Measurements from ENCODE around the gene MGLL. TPM values are rescaled to one million over a fixed set of nuclear protein-coding genes. Genes with fewer than 3 reads are reported as not detected.

The MGLL gene
- polyA plus RNA-seq, 2 donors: 78.0 to 99.1 TPM

DNA sequence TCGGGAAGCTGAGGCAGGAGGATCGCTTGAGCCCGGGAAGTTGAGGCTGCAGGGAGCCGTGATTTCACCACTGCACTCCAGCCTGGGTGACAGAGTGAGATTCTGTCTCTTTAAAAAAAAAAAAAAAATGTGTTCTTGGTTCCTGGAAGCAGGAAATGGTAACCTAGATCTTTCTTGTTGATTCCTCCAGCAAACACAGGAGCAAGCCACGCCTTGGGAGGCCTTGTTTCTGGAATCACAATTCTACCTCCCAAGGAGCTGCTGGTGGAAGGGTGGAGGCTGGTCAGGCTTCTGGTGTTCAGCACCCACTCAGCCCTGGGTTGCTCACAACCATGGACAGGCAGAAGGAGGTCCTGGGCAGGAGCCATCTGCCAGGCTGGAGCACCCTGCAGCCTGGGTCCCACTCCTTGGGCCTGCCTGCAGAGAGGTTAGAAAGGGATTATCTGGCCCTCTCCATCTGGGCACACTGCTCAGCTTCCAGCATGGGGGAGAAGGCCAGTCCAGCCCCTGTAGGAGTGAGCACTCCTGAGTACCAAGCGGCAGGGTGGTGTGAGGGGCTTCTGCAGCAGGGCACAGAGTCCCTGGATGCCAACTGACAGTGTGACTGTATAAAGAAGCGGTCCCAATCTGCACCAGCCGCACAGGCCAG lies 84.0 kb downstream of the MGLL start:
- peaks cover 5 to 6% of the 10 kb centered on the region in 2 donors for H3K4me1 ChIP-seq (ENCODE audit: control insufficient read depth in 2 of 2, insufficient read depth in 2 of 2, low read length in 1 of 2)
- WGBS, 2 donors: 83 to 87% methylated on average over 8 of the region's 8 CpGs
- H3K27me3 ChIP-seq (ENCODE audit: control insufficient read depth in 1 of 2, insufficient read depth in 2 of 2, low read length in 2 of 2): no peaks in the 10 kb centered on the region
- H3K4me3 ChIP-seq (ENCODE audit: low read depth in 1 of 2, low read length in 2 of 2): no peak overlapping the region
- H3K9me3 ChIP-seq (ENCODE audit: control insufficient read depth in 2 of 2, insufficient read depth in 1 of 2, low read depth in 1 of 2, low read length in 1 of 2): no peaks in the 10 kb centered on the region
- H3K27ac ChIP-seq (ENCODE audit: low read depth in 2 of 2, low read length in 1 of 2): peak overlapping the region in 1 of 2 donors; percentile 24
- H3K36me3 ChIP-seq (ENCODE audit: control insufficient read depth in 2 of 2, insufficient read depth in 2 of 2, low read length in 1 of 2): peaks cover 0 to 4% of the 10 kb centered on the region in 2 donors

GRCh38 chr3:127736801-127737539 lies 85.3 kb downstream of the MGLL start:
- Histone ChIP-seq H3K27ac (ENCODE audit: low read depth in 2 of 2, low read length in 1 of 2) (no peak overlapping the region), H3K36me3 (ENCODE audit: control insufficient read depth in 2 of 2, insufficient read depth in 2 of 2, low read length in 1 of 2) (peaks cover 0 to 4% of the 10 kb centered on the region in 2 donors), H3K4me1 (ENCODE audit: control insufficient read depth in 2 of 2, insufficient read depth in 2 of 2, low read length in 1 of 2) (peaks cover 5 to 6% of the 10 kb centered on the region in 2 donors), H3K9me3 (ENCODE audit: control insufficient read depth in 2 of 2, insufficient read depth in 1 of 2, low read depth in 1 of 2, low read length in 1 of 2) (no peaks in the 10 kb centered on the region), H3K27me3 (ENCODE audit: control insufficient read depth in 1 of 2, insufficient read depth in 2 of 2, low read length in 2 of 2) (no peaks in the 10 kb centered on the region), H3K4me3 (ENCODE audit: low read depth in 1 of 2, low read length in 2 of 2) (no peak overlapping the region)
- WGBS, 2 donors: 92 to 93% methylated on average over 10 of the region's 10 CpGs

DNA sequence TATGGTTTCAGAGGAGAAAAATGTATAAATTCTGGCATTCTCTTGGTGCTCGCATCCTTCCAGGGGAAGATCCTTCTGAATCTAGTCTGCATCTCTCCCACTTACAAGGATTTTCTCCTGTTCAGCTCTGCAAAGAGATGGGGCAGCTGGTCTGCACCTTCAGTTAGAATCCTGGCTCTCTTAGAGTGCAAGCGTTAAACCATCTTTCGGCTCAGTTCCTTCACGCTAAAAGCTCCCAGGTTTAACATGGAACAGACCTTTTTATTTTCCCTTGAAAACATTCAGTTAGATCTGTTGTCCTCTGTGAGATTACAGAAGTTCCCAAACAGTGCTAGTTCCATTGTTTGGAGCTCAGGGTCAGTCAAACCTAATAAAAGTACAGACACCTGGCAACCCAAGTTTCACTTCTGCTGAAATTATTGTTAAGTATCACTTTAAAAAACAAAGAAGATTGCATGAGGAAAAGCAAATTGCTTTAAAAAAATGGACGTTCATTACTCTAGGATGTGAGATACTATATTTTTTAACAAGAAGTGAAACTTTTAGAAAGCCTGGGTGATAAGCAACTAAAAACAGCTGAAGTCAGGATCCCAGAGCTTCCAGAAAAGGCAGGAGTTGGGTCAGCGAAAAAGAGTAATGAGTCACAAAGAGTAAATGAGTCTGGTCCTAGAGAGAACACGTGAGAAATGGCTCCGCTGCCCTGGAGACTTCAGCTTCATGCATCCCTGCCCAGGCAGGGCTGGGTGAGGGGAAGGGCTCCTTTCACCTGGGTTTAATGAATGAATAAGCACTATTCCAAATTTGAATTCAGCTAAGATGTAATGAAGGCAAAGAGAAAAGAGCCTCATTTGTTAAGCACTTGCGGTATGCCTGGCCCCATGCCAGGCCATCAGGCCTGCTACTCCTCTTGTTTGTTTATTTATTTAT lies 86.3 kb downstream of the MGLL start:
- H3K4me1 ChIP-seq (ENCODE audit: control insufficient read depth in 2 of 2, insufficient read depth in 2 of 2, low read length in 1 of 2): peaks cover 3 to 5% of the 10 kb centered on the region in 2 donors
- H3K27me3 ChIP-seq (ENCODE audit: control insufficient read depth in 1 of 2, insufficient read depth in 2 of 2, low read length in 2 of 2): no peaks in the 10 kb centered on the region
- WGBS, 2 donors: 57 to 68% methylated on average over 9 of the region's 9 CpGs
- no peak overlapping the region for H3K27ac ChIP-seq (ENCODE audit: low read depth in 2 of 2, low read length in 1 of 2)
- peaks cover 0 to 4% of the 10 kb centered on the region in 2 donors for H3K36me3 ChIP-seq (ENCODE audit: control insufficient read depth in 2 of 2, insufficient read depth in 2 of 2, low read length in 1 of 2)
- no peaks in the 10 kb centered on the region for H3K9me3 ChIP-seq (ENCODE audit: control insufficient read depth in 2 of 2, insufficient read depth in 1 of 2, low read depth in 1 of 2, low read length in 1 of 2)
- H3K4me3 ChIP-seq (ENCODE audit: low read depth in 1 of 2, low read length in 2 of 2): no peak overlapping the region

GRCh38 chr3:127734754-127735473 lies 87.4 kb downstream of the MGLL start:
- 55% methylated on average over 8 of the region's 8 CpGs for WGBS, 2 donors
- H3K36me3 ChIP-seq (ENCODE audit: control insufficient read depth in 2 of 2, insufficient read depth in 2 of 2, low read length in 1 of 2): peaks cover 0 to 4% of the 10 kb centered on the region in 2 donors
- no peak overlapping the region for H3K4me3 ChIP-seq (ENCODE audit: low read depth in 1 of 2, low read length in 2 of 2)
- H3K27ac ChIP-seq (ENCODE audit: low read depth in 2 of 2, low read length in 1 of 2): peak overlapping the region in 1 of 2 donors; percentile 28
- peaks cover 3 to 5% of the 10 kb centered on the region in 2 donors for H3K4me1 ChIP-seq (ENCODE audit: control insufficient read depth in 2 of 2, insufficient read depth in 2 of 2, low read length in 1 of 2)
- no peaks in the 10 kb centered on the region for H3K27me3 ChIP-seq (ENCODE audit: control insufficient read depth in 1 of 2, insufficient read depth in 2 of 2, low read length in 2 of 2)
- no peaks in the 10 kb centered on the region for H3K9me3 ChIP-seq (ENCODE audit: control insufficient read depth in 2 of 2, insufficient read depth in 1 of 2, low read depth in 1 of 2, low read length in 1 of 2)

- 94 to 97% methylated on average over 12 of the region's 12 CpGs for WGBS, 2 donors
- peak overlapping the region in 1 of 2 donors; percentile 28 for H3K27ac ChIP-seq (ENCODE audit: low read depth in 2 of 2, low read length in 1 of 2)
- H3K4me3 ChIP-seq (ENCODE audit: low read depth in 1 of 2, low read length in 2 of 2): no peak overlapping the region
- peaks cover 0 to 4% of the 10 kb centered on the region in 2 donors for H3K36me3 ChIP-seq (ENCODE audit: control insufficient read depth in 2 of 2, insufficient read depth in 2 of 2, low read length in 1 of 2)
- H3K27me3 ChIP-seq (ENCODE audit: control insufficient read depth in 1 of 2, insufficient read depth in 2 of 2, low read length in 2 of 2): no peaks in the 10 kb centered on the region
- H3K9me3 ChIP-seq (ENCODE audit: control insufficient read depth in 2 of 2, insufficient read depth in 1 of 2, low read depth in 1 of 2, low read length in 1 of 2): no peaks in the 10 kb centered on the region
- H3K4me1 ChIP-seq (ENCODE audit: control insufficient read depth in 2 of 2, insufficient read depth in 2 of 2, low read length in 1 of 2): peaks cover 3 to 5% of the 10 kb centered on the region in 2 donors
Observed at GRCh38 chr3:127734181-127734720, 88.1 kb downstream of the MGLL start.

DNA sequence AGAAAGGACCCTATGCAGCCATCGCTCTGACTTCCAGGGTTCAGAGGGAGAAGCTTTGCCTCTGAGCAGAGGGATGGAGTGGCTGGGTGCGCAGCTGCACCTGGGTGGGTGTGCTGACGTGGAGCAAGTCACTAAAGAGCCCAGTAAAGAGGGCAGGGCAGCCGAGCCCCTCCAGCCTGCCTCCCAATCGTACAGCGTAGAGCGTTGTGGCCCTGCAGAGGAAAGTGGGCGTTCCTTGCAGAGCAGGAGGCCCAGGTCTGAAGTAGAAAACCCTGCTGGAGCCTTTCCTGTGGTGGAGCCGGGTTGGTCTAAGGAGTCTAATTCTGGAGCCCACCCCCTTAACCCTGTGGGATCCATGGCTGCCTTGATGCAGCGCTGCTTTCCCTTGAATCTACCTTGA lies 88.5 kb downstream of the MGLL start:
- H3K27me3 ChIP-seq (ENCODE audit: control insufficient read depth in 1 of 2, insufficient read depth in 2 of 2, low read length in 2 of 2): no peaks in the 10 kb centered on the region
- H3K27ac ChIP-seq (ENCODE audit: low read depth in 2 of 2, low read length in 1 of 2): no peak overlapping the region
- WGBS, 2 donors: 93 to 94% methylated on average over 10 of the region's 10 CpGs
- H3K36me3 ChIP-seq (ENCODE audit: control insufficient read depth in 2 of 2, insufficient read depth in 2 of 2, low read length in 1 of 2): peaks cover 0 to 4% of the 10 kb centered on the region in 2 donors
- no peak overlapping the region for H3K4me3 ChIP-seq (ENCODE audit: low read depth in 1 of 2, low read length in 2 of 2)
- peaks cover 3 to 5% of the 10 kb centered on the region in 2 donors for H3K4me1 ChIP-seq (ENCODE audit: control insufficient read depth in 2 of 2, insufficient read depth in 2 of 2, low read length in 1 of 2)
- no peaks in the 10 kb centered on the region for H3K9me3 ChIP-seq (ENCODE audit: control insufficient read depth in 2 of 2, insufficient read depth in 1 of 2, low read depth in 1 of 2, low read length in 1 of 2)

- H3K27ac ChIP-seq (ENCODE audit: low read depth in 2 of 2, low read length in 1 of 2): no peak overlapping the region
- H3K27me3 ChIP-seq (ENCODE audit: control insufficient read depth in 1 of 2, insufficient read depth in 2 of 2, low read length in 2 of 2): no peaks in the 10 kb centered on the region
- H3K36me3 ChIP-seq (ENCODE audit: control insufficient read depth in 2 of 2, insufficient read depth in 2 of 2, low read length in 1 of 2): peaks cover 0 to 4% of the 10 kb centered on the region in 2 donors
- WGBS, 2 donors: 72 to 89% methylated on average over 9 of the region's 9 CpGs
- H3K9me3 ChIP-seq (ENCODE audit: control insufficient read depth in 2 of 2, insufficient read depth in 1 of 2, low read depth in 1 of 2, low read length in 1 of 2): no peaks in the 10 kb centered on the region
- H3K4me1 ChIP-seq (ENCODE audit: control insufficient read depth in 2 of 2, insufficient read depth in 2 of 2, low read length in 1 of 2): peaks cover 0 to 3% of the 10 kb centered on the region in 2 donors
- H3K4me3 ChIP-seq (ENCODE audit: low read depth in 1 of 2, low read length in 2 of 2): no peak overlapping the region
Observed at GRCh38 chr3:127732879-127733350, 89.4 kb downstream of the MGLL start.

GRCh38 chr3:127732303-127732702 lies 90.0 kb downstream of the MGLL start:
- Histone ChIP-seq H3K27me3 (ENCODE audit: control insufficient read depth in 1 of 2, insufficient read depth in 2 of 2, low read length in 2 of 2) (no peaks in the 10 kb centered on the region), H3K4me1 (ENCODE audit: control insufficient read depth in 2 of 2, insufficient read depth in 2 of 2, low read length in 1 of 2) (peaks cover 0 to 3% of the 10 kb centered on the region in 2 donors), H3K4me3 (ENCODE audit: low read depth in 1 of 2, low read length in 2 of 2) (no peak overlapping the region), H3K27ac (ENCODE audit: low read depth in 2 of 2, low read length in 1 of 2) (no peak overlapping the region), H3K36me3 (ENCODE audit: control insufficient read depth in 2 of 2, insufficient read depth in 2 of 2, low read length in 1 of 2) (peaks cover 0 to 4% of the 10 kb centered on the region in 2 donors), H3K9me3 (ENCODE audit: control insufficient read depth in 2 of 2, insufficient read depth in 1 of 2, low read depth in 1 of 2, low read length in 1 of 2) (no peaks in the 10 kb centered on the region)
- 68 to 86% methylated on average over 4 of the region's 4 CpGs for WGBS, 2 donors

Data from esophagus (tissue), 2 donors.